Ishikawa (cell line): ENCODE results near the gene ZNF862.

Experiments
- CEBPB ChIP-seq: IDR thresholded peaks from 2 replicates; pipeline ENCODE4 v1.6.1; 2012
- CREB1 ChIP-seq: IDR thresholded peaks from 2 replicates; pipeline ENCODE4 v1.6.1; 2012; ENCODE audit warnings: low read depth
- EGR1 ChIP-seq: IDR thresholded peaks from 2 replicates; pipeline ENCODE4 v1.6.1; 2012
- EP300 ChIP-seq: IDR thresholded peaks from 2 replicates; pipeline ENCODE4 v1.6.1; 2012; ENCODE audit warnings: borderline replicate concordance
- FOXM1 ChIP-seq: IDR thresholded peaks from 2 replicates; pipeline ENCODE4 v1.6.1; 2012; ENCODE audit warnings: low read depth, borderline replicate concordance
- NFIC ChIP-seq: IDR thresholded peaks from 2 replicates; pipeline ENCODE4 v1.6.1; 2012
- RAD21 ChIP-seq: IDR thresholded peaks from 2 replicates; pipeline ENCODE4 v1.6.1; 2012; ENCODE audit warnings: low read depth
- TAF1 ChIP-seq: IDR thresholded peaks from 2 replicates; pipeline ENCODE4 v1.6.1; 2012; ENCODE audit warnings: low read depth, mild to moderate bottlenecking
- TCF12 ChIP-seq: IDR thresholded peaks from 2 replicates; pipeline ENCODE4 v1.6.1; 2012; ENCODE audit warnings: low read depth
- TEAD4 ChIP-seq: IDR thresholded peaks from 2 replicates; pipeline ENCODE4 v1.6.1; 2012
- YY1 ChIP-seq: IDR thresholded peaks from 2 replicates; pipeline ENCODE4 v1.6.1; 2012; ENCODE audit warnings: low read depth
- ZBTB7A ChIP-seq: IDR thresholded peaks from 2 replicates; pipeline ENCODE4 v1.6.1; 2012; ENCODE audit warnings: low read depth
- TF ChIP-seq, protein P1 (sequence below): IDR thresholded peaks from 2 replicates; pipeline ENCODE4 v1.6.1; 2012
- TF ChIP-seq, protein P2 (sequence below): IDR thresholded peaks from 2 replicates; pipeline ENCODE4 v1.6.1; 2012; ENCODE audit warnings: low read depth, mild to moderate bottlenecking
- TF ChIP-seq, protein P3 (sequence below): IDR thresholded peaks from 2 replicates; pipeline ENCODE4 v1.6.1; 2012

ZNF862 gene

DNA sequence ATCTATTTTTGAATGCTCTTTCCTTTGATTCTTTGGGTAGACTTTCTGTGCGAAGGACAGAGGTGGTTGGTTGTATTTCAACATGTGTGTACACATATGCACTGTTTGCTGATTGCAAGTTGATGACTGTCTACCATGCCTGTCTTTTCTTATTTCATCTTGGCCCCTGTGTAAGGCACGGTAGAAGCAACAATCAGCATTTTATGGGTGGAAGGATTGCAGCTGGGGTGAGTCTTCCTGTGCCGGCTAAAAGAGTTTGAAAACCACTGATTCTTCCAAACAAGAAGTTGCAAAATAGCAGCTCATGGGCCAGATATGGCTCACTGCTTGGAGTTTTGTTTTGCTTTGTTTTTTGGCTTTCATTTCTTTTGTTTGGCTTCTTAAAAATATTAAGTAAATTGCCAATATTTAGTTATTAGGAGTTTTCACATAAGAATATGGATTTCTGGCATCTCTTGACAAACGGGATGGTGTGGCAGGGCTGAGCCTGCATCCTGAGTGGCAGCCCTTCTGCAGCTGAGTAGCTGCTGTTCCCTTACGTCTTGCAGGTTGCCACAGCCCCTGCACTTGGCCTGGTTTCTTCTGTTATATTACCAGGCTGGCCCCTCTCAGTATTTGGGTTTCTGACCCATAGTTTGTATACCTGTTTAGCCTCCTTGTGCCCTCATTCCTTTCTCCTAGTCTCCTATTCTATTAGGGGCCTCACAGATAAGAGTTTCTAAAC is 7.2 kb downstream of the ZNF862 start:
- TF ChIP-seq ZBTB7A (no peak), TEAD4 (no peak), CEBPB (no peak), TCF12 (no peak), RAD21 (no peak), CREB1 (no peak), FOXM1 (no peak), YY1 (no peak), TAF1 (no peak)
- TF ChIP-seq, protein P1, sequence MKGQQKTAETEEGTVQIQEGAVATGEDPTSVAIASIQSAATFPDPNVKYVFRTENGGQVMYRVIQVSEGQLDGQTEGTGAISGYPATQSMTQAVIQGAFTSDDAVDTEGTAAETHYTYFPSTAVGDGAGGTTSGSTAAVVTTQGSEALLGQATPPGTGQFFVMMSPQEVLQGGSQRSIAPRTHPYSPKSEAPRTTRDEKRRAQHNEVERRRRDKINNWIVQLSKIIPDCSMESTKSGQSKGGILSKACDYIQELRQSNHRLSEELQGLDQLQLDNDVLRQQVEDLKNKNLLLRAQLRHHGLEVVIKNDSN, result no peak
- TF ChIP-seq, protein P2, sequence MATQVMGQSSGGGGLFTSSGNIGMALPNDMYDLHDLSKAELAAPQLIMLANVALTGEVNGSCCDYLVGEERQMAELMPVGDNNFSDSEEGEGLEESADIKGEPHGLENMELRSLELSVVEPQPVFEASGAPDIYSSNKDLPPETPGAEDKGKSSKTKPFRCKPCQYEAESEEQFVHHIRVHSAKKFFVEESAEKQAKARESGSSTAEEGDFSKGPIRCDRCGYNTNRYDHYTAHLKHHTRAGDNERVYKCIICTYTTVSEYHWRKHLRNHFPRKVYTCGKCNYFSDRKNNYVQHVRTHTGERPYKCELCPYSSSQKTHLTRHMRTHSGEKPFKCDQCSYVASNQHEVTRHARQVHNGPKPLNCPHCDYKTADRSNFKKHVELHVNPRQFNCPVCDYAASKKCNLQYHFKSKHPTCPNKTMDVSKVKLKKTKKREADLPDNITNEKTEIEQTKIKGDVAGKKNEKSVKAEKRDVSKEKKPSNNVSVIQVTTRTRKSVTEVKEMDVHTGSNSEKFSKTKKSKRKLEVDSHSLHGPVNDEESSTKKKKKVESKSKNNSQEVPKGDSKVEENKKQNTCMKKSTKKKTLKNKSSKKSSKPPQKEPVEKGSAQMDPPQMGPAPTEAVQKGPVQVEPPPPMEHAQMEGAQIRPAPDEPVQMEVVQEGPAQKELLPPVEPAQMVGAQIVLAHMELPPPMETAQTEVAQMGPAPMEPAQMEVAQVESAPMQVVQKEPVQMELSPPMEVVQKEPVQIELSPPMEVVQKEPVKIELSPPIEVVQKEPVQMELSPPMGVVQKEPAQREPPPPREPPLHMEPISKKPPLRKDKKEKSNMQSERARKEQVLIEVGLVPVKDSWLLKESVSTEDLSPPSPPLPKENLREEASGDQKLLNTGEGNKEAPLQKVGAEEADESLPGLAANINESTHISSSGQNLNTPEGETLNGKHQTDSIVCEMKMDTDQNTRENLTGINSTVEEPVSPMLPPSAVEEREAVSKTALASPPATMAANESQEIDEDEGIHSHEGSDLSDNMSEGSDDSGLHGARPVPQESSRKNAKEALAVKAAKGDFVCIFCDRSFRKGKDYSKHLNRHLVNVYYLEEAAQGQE, result no peak
- TF ChIP-seq, protein P3, sequence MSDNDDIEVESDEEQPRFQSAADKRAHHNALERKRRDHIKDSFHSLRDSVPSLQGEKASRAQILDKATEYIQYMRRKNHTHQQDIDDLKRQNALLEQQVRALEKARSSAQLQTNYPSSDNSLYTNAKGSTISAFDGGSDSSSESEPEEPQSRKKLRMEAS, result no peak

DNA sequence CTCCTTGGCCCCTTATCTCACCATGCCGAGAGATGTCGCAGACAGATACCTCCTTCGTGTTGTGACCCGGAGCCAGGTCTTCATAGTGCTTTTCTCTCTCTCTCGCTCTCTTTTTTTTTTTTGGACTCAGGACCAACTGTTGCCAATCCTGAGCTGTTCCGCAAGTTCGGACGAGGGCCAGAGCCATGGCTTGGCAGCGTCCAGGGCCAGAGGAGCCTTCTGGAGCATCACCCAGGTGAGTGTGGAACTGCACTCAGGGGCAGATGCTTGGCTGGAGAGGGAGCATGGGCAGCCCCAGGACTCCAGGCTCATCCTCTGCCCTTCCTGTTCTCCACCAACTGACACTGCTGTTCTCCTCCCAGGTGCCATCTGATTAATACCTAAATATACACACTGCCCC is 7.8 kb downstream of the ZNF862 start:
- TF ChIP-seq CREB1 (no peak), TCF12 (no peak), EP300 (no peak)
- TF ChIP-seq, protein P2, result no peak

DNA sequence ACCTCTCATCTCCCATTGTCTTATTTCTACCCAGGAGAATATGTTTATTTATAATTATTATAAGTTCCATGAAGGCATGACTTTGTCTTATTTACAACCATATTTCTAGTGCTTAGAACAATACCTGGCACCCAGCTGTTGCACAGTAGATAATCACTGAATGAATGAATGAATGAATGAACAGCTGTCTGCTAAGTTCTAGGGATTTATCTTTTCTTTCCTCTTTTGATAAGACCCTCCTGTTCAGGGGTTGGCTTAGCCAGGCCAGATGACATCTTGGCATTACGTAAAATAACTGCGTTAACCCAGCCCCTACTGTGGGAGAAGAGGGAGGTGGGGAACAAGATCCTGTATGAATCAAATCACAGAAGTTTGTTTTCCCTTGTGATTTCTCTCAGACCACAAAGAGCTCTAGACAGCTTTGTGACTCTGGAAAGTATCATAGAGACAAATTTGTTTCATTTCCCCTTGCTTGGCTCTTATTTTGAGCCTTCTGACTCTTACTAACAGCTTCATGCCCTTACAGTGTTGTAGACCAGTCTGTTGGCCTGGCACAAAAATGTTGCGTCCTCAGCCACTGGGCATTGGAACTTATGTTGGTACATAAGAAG is 8.4 kb downstream of the ZNF862 start:
- TF ChIP-seq NFIC, result no peak
- TF ChIP-seq, protein P3, result no peak
- no peak for TF ChIP-seq ZBTB7A
- no peak for TF ChIP-seq RAD21

DNA sequence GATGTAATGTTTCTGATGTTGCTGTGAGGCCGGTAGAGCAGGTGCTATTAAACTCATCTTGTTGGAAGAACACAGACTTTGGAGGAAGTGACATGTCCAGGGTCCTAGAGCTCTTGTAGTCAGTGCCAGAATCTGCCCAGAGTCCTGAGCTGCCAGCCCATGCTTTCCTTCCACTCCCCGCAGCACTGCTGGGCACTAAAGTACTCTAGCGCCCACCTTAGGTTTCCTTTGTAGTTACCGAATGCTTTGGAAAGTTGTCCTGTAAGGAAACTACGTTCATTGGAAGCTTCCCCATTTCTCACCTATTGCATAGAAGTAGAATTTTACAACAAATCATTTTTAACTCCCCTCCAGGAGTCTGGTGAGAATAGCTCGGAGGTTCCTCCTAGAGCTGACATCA is 11.0 kb downstream of the ZNF862 start:
- TF ChIP-seq, protein P1, result no peak
- TF ChIP-seq TAF1 (no peak), ZBTB7A (no peak), RAD21 (peak; percentile 40; the same call in 1 of the 2 replicates)
- TF ChIP-seq, protein P2, result no peak

DNA sequence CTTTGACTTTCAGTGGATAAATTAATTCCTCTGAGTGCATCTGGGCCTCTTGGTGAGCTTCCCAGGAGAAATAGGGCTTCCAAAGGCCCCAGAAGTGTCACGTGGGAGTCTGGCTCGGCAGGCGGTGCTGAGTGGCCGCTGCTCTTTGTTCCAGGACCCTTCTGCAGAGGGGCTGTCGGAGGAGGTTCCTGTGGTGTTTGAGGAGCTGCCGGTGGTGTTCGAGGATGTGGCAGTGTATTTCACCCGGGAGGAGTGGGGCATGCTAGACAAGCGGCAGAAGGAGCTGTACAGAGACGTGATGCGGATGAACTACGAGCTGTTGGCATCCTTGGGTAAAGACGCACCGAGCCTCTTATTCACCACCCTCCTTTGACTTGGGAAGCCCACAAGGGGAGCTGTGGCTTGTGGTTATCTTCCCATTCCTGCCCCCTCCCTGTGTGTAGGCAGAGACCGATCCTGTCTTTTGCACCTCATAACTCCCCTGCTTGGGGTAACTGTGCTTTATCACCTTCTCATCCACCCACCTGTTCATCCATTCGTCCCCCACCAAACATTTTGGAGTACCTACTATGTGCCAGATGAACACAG is 11.9 kb downstream of the ZNF862 start:
- TF ChIP-seq CREB1 (no peak), ZBTB7A (no peak), EGR1 (no peak), NFIC (no peak), EP300 (no peak), TCF12 (no peak), CEBPB (no peak), TEAD4 (no peak), RAD21 (no peak), YY1 (no peak), FOXM1 (no peak), TAF1 (no peak)
- TF ChIP-seq, protein P2, result no peak
- TF ChIP-seq, protein P3, result no peak
- TF ChIP-seq, protein P1, result no peak
